ENCODE measurements around the gene KCNJ6.
"Not testable (repeated sequence)": the region's sequence is repeated elsewhere in the genome, so short reads cannot be mapped to it uniquely, and the experiment has no call there.

Gene KCNJ6

GRCh38 chr21:37658121-37658816 lies 258.0 kb downstream of the KCNJ6 start:
- no peak overlapping the region for H3K4me3 ChIP-seq (ENCODE audit: low read depth, low read length)
- no peak for DNase-seq (ENCODE audit: low read depth)
- TF ChIP-seq, protein P1, sequence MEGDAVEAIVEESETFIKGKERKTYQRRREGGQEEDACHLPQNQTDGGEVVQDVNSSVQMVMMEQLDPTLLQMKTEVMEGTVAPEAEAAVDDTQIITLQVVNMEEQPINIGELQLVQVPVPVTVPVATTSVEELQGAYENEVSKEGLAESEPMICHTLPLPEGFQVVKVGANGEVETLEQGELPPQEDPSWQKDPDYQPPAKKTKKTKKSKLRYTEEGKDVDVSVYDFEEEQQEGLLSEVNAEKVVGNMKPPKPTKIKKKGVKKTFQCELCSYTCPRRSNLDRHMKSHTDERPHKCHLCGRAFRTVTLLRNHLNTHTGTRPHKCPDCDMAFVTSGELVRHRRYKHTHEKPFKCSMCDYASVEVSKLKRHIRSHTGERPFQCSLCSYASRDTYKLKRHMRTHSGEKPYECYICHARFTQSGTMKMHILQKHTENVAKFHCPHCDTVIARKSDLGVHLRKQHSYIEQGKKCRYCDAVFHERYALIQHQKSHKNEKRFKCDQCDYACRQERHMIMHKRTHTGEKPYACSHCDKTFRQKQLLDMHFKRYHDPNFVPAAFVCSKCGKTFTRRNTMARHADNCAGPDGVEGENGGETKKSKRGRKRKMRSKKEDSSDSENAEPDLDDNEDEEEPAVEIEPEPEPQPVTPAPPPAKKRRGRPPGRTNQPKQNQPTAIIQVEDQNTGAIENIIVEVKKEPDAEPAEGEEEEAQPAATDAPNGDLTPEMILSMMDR (IDR thresholded peaks at IDR 0.05; ENCODE audit: low read depth, low read length, missing control alignments), result no peak

- TF ChIP-seq, protein P1 (IDR thresholded peaks at IDR 0.05; ENCODE audit: low read depth, low read length, missing control alignments), result no peak
- no peak for DNase-seq (ENCODE audit: low read depth)
Measured at GRCh38 chr21:37656899-37657298, 259.4 kb downstream of the KCNJ6 start.

DNA sequence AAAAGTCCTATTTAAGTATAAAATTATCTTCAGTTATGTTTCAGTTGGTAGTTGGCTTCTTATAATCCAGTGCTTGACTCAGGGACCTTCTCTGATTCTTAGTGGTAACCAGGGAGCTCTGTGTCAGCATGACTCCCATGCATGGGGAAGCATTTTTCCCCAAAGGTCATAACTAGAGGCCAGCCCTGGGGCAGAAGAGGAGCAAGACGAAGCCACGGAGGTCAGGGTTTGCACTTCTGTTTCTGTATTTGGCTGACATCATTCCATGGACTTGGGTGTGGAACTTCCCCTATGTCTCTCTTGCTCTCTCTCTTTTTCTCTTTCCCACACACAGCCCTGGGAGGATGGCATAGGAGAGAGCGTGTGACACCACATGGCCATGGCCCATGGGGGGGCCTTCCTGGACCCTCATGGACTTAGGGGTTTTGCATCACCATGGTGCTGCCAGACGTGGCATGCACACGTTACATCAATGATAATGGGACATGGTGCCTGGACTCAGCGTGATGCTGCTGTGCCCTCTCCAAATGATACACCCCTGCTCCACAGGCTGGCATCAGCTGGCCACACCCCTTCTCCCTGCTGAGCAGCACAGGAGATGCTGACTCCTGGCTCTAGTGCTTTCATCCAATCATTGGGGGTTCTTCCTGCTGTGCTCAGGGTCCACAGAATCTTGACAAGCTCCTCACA lies 260.5 kb downstream of the KCNJ6 start:
- H3K4me3 ChIP-seq (ENCODE audit: low read depth, low read length), result no peak overlapping the region
- no peak for DNase-seq (ENCODE audit: low read depth)
- TF ChIP-seq, protein P1 (IDR thresholded peaks at IDR 0.05; ENCODE audit: low read depth, low read length, missing control alignments), result no peak

More at GRCh38 chr21:37656899-37657298, 259.4 kb downstream of the KCNJ6 start:
- H3K4me3 ChIP-seq (ENCODE audit: low read depth, low read length), result no peak overlapping the region

- TF ChIP-seq, protein P1 (IDR thresholded peaks at IDR 0.05; ENCODE audit: low read depth, low read length, missing control alignments), result no peak
- no peak for DNase-seq (ENCODE audit: low read depth)
- no peak overlapping the region for H3K4me3 ChIP-seq (ENCODE audit: low read depth, low read length)
Measured at GRCh38 chr21:37654596-37654995, 261.7 kb downstream of the KCNJ6 start.

DNA sequence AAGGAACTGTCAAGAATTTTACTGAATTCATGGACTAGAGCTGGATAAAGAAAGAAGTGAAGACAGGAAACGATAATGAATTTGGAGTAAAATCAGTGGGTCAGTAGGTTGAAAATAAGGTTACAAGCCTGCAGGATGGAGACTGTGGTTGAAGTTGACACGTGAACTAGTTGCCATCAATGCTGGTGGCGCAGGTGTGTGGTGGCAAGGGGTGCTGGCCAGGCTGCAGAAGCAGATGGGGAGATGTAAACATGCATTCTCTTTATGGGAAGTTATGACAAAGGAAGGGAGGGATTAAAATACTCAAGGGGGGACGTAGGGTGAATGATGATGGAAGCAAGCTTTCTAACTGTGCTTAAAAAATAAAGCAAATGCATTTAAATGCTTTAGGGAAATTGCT lies 263.1 kb downstream of the KCNJ6 start:
- H3K4me3 ChIP-seq (ENCODE audit: low read depth, low read length), result no peak overlapping the region
- TF ChIP-seq, protein P1 (IDR thresholded peaks at IDR 0.05; ENCODE audit: low read depth, low read length, missing control alignments), result no peak

DNA sequence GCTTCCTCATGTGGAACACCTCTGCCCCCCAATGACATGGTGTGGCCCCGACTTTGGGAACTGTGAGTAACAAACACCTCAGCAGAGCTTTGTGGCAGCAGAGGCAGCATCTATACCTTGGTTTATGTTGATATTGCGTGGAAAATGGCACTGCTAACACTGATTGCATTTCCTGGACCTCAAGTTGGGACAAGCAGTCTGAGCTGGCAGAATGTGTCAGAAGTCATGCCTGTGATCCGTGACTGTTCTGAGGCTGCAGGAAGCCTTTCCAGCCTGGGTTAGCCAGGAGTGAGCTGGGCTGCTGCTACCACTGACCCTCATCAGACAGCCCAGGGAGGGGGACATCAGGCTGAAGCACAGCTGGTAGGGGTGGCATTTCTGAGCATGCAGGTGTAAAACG lies 268.5 kb downstream of the KCNJ6 start:
- TF ChIP-seq, protein P1 (IDR thresholded peaks at IDR 0.05; ENCODE audit: low read depth, low read length, missing control alignments), result no peak
- no peak for DNase-seq (ENCODE audit: low read depth)
- H3K4me3 ChIP-seq (ENCODE audit: low read depth, low read length), result no peak overlapping the region

More for the DNA sequence above, 263.1 kb downstream of the KCNJ6 start:
- no peak for DNase-seq (ENCODE audit: low read depth)

GRCh38 chr21:37646761-37647160 lies 269.5 kb downstream of the KCNJ6 start:
- not testable (repeated sequence) for H3K4me3 ChIP-seq (ENCODE audit: low read depth, low read length); DNase-seq (ENCODE audit: low read depth)

Measured in GM12864 (cell line).